ENCODE data around the gene TAMALIN.

- no peak for TF ChIP-seq CTCF (IDR thresholded peaks at IDR 0.05)
- no peak for TF ChIP-seq REST (IDR thresholded peaks at IDR 0.05)
- TF ChIP-seq POLR2A (IDR thresholded peaks at IDR 0.05; ENCODE audit: low read length) = no peak
- no peak for TF ChIP-seq RAD21 (conservative IDR thresholded peaks at IDR 0.05 in 1 of 2, IDR thresholded peaks at IDR 0.05 in 1 of 2)
- TF ChIP-seq EHF (CRISPR knock-in tag; IDR thresholded peaks at IDR 0.05) = no peak; the same call in 1 of the 2 replicates
- TF ChIP-seq GATA3 (IDR thresholded peaks at IDR 0.05; ENCODE audit: borderline replicate concordance) = no peak
These were observed 42.9 kb downstream of the TAMALIN start for GRCh38 chr12:52049688-52050087.
